ENCODE measurements around the gene PEX12.
A peak's percentile ranks its signal among the peaks of the same experiment; 100 is the strongest.
"Not testable (repeated sequence)": the region's sequence is repeated elsewhere in the genome, so short reads cannot be mapped to it uniquely, and the experiment has no call there.

PEX12 gene

GRCh38 chr17:35577830-35578196, 558 bp downstream of the PEX12 start:
- DNase-seq: peak in 1 of 2 donors; percentile 17

DNA sequence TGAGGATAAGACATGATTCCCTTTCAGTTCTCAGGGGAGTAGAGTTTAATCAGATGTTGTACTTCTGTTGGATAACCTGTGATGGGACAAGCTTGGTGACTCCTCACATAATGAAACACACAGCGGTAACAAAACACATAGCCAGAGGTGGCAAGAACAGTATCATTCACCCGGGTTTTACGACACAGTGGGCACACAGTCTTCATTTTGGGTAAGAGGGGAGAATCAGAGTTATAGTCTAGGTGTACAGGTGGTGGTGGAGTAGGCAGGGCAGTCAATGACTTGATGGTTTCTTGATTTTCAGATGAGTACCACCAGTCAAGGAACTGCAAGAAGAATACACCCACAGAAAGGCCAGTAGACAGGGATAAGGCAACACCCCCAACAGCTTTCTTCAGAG, 2.6 kb downstream of the PEX12 start:
- DNase-seq: no peak

- DNase-seq: no peak
Measured at GRCh38 chr17:35569405-35569804, 9.0 kb downstream of the PEX12 start.

- peak; percentile 58 to 61 for DNase-seq
Measured at GRCh38 chr17:35568561-35568960, 9.8 kb downstream of the PEX12 start.

- no peak for DNase-seq
Measured at GRCh38 chr17:35566968-35567367, 11.4 kb downstream of the PEX12 start.

DNA sequence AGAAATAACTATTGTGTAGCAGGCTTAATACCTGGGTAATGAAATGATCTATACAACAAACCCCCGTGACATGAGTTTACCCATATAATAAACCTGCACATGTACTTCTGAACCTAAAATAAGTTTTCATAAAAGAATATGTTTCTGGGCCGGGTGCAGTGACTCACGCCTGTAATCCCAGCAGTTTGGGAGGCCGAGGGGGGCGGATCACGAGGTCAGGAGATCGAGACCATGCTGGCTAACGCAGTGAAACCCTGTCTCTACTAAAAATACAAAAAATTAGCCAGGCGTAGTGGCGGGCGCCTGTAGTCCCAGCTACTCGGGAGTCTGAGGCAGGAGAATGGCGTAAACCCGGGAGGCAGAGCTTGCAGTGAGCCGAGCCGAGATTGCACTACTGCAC, 15.2 kb downstream of the PEX12 start:
- not testable (repeated sequence) for DNase-seq

GRCh38 chr17:35560703-35561102, 17.7 kb downstream of the PEX12 start, which contains the start of gene SLFN14:
Gene SLFN14, minus strand, starts transcription at chr17:35560819. Its CDS starts 2,757 bp downstream, at chr17:35558062.
- no peak for DNase-seq

- no peak for DNase-seq
Measured at GRCh38 chr17:35559495-35560210, 18.7 kb downstream of the PEX12 start.

- no peak for DNase-seq
Measured at GRCh38 chr17:35557353-35557752, 21.0 kb downstream of the PEX12 start.

- DNase-seq: no peak
Measured at GRCh38 chr17:35555691-35556090, 22.7 kb downstream of the PEX12 start.

- DNase-seq: no peak
Measured at GRCh38 chr17:35554668-35555067, 23.7 kb downstream of the PEX12 start.

GRCh38 chr17:35553310-35553709, 25.1 kb downstream of the PEX12 start:
- no peak for DNase-seq

DNA sequence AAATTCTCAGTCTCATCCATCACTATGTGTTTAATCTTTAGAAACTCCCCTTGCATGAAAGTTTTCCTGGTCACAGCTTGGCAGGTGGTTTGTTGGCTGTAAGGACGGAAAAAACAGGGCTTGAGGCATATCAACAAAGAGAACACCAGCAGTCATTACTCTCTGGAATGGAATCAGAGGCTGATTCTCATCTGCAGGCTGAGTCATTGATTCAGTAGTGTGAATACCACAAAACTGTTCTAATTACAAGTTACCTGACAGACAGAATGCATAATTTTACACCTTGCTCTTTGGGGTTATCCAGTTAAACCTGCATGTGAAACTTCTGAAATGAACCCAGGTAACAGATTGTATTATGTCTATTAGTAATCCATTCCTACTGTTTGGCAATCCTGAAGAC, 29.4 kb downstream of the PEX12 start:
- no peak for DNase-seq

DNA sequence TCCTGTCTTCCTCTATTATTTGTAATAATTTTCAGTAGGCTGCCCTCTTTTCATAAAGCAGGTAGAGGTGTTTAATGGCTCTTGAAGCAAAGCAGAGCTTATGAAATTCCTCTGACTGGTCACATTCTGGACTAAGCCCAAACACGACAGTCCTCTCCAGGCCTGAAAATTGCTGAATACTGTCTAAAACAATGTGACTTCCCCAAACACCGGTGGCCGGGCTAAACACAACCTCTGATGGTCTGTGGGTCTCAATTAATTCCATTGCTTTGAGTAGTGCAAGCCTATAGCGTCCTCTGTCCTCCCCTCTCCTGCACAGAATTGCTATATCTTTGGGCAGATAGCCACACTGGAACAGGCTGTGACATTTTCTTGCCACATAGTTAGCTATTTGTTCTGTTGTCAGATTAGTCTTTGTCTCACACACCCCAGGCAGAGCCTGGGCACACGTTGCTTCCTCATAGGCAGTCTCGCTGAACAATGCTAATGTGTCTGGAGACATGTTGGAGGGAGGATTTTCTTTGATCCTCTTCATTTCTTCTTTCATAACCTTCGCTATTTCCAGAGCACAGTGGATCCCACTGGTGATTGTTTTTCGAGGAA, 30.1 kb downstream of the PEX12 start:
- DNase-seq: no peak

DNA sequence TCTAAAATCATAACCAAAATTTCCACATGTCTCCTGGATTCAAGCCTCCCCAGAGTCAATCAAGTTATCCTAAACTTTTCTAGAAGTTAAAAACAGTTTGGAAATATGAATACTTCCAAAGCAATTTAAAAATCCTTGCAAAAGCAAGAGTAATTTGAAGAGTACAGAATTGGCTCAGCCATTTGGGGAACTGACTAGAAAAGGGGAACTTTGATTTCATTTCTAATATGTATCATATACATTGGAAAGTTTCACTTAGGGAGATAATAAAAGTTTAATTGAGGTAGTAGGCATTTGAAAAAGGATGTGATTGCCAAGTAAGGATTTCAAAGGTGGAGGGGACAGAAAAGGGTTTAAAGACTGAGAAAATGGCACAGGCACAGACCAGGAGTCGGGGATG, 31.9 kb downstream of the PEX12 start:
- no peak for DNase-seq

GRCh38 chr17:35545150-35545549, 33.2 kb downstream of the PEX12 start:
- no peak for DNase-seq

DNA sequence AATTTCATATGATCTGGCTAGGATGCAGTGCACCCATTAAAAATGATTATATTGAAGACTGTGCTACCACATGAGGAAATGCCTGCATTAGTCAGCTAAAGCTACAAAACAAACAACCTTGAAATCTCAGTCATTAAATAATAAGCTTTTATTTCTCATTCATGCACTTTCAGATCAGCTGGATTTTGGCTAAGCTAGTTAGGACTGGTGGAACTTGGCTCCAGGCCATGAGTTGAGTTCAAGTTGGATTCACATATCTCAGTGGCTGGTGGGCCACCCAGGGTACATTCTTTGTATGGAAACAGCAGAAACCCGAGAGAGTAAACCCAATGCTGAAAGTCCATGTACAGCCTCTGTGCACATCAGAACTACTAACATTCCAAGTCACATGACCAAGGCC, 34.5 kb downstream of the PEX12 start:
- no peak for DNase-seq

DNA sequence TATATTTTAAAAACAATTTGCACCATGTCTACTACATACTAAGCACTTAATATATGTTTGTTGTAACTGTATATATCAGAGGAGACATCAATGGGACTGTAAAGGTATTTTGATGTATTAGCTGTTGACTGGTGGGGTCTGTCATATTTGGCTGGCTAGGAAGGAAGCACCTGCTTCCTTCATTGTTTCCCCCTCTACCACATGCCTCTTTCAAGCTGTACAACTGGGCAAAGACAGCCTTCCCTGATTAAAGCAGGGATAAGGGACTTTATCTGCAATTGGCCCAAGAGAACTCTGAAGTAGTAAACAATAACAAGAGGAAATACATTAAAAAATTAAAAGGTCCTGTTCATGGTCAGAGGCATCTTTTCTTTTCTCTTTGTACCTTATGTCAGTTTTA, 35.4 kb downstream of the PEX12 start:
- no peak for DNase-seq

DNA sequence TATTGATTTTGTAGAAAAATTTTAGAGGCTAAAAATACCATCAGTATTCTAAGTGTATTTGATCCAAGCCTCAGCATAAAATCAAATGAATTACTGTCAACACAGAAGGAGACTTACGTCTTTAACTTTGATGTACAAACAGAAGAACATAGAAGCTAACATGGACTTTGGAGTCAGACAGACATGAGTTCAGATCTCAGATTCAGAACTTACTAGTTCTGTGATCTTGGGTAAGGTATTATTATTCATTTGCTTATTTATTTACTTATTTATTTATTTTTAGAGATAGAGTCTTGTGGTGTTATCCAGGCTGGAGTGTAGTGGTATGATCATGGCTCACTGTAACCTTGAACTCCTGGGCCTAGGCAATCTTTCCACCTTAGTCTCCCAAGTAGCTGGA, 36.9 kb downstream of the PEX12 start:
- DNase-seq: no peak

GRCh38 chr17:35540589-35541404, 37.6 kb downstream of the PEX12 start:
- peak; percentile 43 to 49 for DNase-seq

- no peak for DNase-seq
Measured at GRCh38 chr17:35539659-35540026, 38.7 kb downstream of the PEX12 start.

GRCh38 chr17:35537601-35538141, 40.7 kb downstream of the PEX12 start, which contains the start of gene SLFN12L:
Gene SLFN12L, minus strand, starts transcription at chr17:35537678. Its CDS starts 15,314 bp downstream, at chr17:35522364.
- DNase-seq: peak in 1 of 2 donors; percentile 34

- DNase-seq: peak in 1 of 2 donors; percentile 42
Measured at GRCh38 chr17:35536664-35537171, 41.7 kb downstream of the PEX12 start.

All from stimulated activated CD4-positive, alpha-beta T cell treated with anti-CD3 and anti-CD28 coated beads, Interleukin-2, amount 100 ng/mL, for 24 hours (primary cell).